ENCODE data around the gene SSC5D. TPM values are rescaled to one million over a fixed set of nuclear protein-coding genes. Genes with fewer than 3 reads are reported as not detected.

Gene SSC5D
- total RNA-seq, 2 experiments from 2014 or later, result 0.32 to 0.34 TPM

DNA sequence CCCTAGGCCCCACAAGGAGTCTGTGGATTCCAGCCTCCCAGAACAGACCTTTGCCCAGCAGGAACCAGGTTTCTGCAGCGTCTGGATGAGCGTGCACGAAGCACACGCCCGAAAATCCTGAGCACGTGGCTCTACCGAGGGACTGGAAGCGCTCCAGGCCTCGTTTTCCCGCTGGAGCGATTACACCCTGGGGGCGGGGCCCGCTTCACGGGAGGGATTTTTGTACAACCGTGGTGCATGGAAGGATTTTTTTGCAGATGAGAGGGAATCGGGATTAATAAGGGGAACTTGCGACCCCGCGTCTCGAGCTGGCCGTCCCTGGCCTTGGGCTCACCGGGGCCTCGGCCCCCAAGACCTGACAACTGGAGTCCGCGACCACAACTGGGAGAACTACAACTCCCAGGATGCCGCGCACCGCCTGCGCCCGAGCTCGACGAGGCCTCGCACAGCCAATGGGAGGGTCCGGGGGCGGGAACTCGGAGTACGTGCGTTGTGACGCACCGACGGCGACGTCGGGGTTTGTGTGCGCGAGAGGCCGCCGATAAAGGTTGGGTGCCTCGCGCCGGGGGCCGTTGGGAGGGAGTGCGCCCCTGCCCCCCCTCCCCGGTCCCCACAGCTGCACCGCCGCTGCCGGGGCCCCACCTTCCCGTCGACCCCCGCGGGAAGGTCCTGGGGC, 12.0 kb upstream of the SSC5D start, which contains the start of gene ZNF628:
ZNF628 (plus strand) TSS at position 518 of the 676 bp plus-strand sequence. CDS start 3,294 bp downstream, outside the sequence.
- Mint-ChIP-seq H3K27ac (peak within 1 kb of the TSS; percentile 88), H3K4me3 (peak within 1 kb of the TSS; percentile 84), H3K27me3 (no peaks in the 10 kb centered on the region), H3K9me3 (ENCODE audit: low read depth) (no peaks in the 10 kb centered on the region), H3K36me3 (ENCODE audit: low read depth) (peaks cover 5% of the 10 kb centered on the region), H3K4me1 (peaks cover 32% of the 10 kb centered on the region)
- peak; percentile 99 for DNase-seq
- ATAC-seq, result peak; percentile 96
- intact Hi-C loops (cut with DNase I, micrococcal nuclease), result loop anchor here (1.0 to 2.0 kb wide), 20 partner anchors 15 to 1012 kb away; partner anchors contain the start of genes EPN1 (in 1 of the 2), FIZ1 (in 1 of the 2), HSPBP1 (in 1 of the 2) and ISOC2 (in 1 of the 2)
- ChIA-PET POLR2A (interaction anchor here (0.5 to 1.6 kb wide), 6 partner anchors 9 to 359 kb away, joined by 3 to 9 read pairs (median 4); partner anchors contain the start of genes ISOC2, NAT14, PPP1R12C and U2AF2), CTCF (interaction anchor here (0.6 to 3.0 kb wide), 11 partner anchors 9 to 1028 kb away, joined by 3 to 18 read pairs (median 4); partner anchors contain the start of genes HSPBP1 and RDH13)

DNA sequence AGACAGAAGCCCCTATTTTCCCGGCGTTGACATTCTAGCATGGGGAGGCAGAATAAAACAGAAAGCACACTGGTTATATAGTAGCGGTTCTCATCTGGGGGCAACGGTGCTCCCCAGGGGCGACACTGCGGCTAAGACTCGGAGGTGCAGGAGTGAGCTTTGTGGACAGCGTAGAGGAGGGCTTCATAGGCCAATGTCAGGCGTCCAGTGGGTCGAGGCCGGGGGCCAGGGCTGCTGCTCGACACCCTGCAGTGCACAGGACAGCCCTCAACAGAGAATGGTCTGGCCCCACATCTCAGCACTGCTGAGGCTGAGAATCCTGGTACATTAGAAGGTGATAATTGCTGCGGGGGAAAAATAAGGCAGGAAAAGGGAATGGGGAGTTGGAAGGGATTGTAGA, 10.3 kb upstream of the SSC5D start:
- ChIA-PET CTCF (interaction anchor here (3.0 kb wide), 1 partner anchor 10 kb away, joined by 18 read pairs; no protein-coding TSS in a partner anchor), POLR2A (no interaction called here)
- H3K4me3 Mint-ChIP-seq, result peak overlapping the region; percentile 84
- H3K4me1 Mint-ChIP-seq, result peaks cover 32% of the 10 kb centered on the region
- peak overlapping the region; percentile 25 for H3K27ac Mint-ChIP-seq
- no peak for ATAC-seq
- DNase-seq, result no peak
- H3K36me3 Mint-ChIP-seq (ENCODE audit: low read depth), result peaks cover 5% of the 10 kb centered on the region
- intact Hi-C loops (cut with DNase I, micrococcal nuclease), result loop anchor here in 1 of 2 experiments (2.0 kb wide), 3 partner anchors 103 to 663 kb away; partner anchors contain the start of genes ZNF444, ZNF579 and ZNF787
- H3K9me3 Mint-ChIP-seq (ENCODE audit: low read depth), result no peaks in the 10 kb centered on the region
- H3K27me3 Mint-ChIP-seq, result no peaks in the 10 kb centered on the region

DNA sequence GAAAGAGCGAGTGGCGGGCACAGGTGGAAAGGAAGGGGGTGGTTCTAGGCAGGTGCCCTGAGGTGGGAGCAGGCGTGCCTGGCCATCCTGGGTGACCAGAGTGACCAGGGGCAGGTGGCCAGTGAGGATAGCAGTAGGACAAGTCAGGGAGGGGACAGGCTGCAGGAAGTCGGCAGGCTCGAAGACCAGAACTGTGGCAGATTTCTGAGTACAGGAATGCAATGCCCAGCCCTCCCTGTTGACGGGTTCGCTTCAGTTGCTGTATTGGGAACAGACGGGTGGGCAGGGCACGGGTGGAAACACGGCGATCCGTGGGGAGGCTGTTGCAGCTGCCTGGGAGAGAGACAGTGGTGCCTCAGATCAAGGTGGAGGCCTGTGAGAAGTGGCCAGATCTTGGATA, 9.9 kb upstream of the SSC5D start:
- H3K4me1 Mint-ChIP-seq, result peaks cover 32% of the 10 kb centered on the region
- H3K36me3 Mint-ChIP-seq (ENCODE audit: low read depth), result peaks cover 5% of the 10 kb centered on the region
- ATAC-seq (no peak), DNase-seq (no peak)
- POLR2A ChIA-PET, result no interaction called here
- H3K4me3 Mint-ChIP-seq, result peak overlapping the region; percentile 84
- no peaks in the 10 kb centered on the region for H3K27me3 Mint-ChIP-seq
- CTCF ChIA-PET, result interaction anchor here (1.3 to 3.0 kb wide), 2 partner anchors 11 to 25 kb away, joined by 4 to 18 read pairs; no protein-coding TSS in a partner anchor
- H3K27ac Mint-ChIP-seq, result no peak overlapping the region
- intact Hi-C loops (cut with DNase I, micrococcal nuclease), result no loop called here
- no peaks in the 10 kb centered on the region for H3K9me3 Mint-ChIP-seq (ENCODE audit: low read depth)

DNA sequence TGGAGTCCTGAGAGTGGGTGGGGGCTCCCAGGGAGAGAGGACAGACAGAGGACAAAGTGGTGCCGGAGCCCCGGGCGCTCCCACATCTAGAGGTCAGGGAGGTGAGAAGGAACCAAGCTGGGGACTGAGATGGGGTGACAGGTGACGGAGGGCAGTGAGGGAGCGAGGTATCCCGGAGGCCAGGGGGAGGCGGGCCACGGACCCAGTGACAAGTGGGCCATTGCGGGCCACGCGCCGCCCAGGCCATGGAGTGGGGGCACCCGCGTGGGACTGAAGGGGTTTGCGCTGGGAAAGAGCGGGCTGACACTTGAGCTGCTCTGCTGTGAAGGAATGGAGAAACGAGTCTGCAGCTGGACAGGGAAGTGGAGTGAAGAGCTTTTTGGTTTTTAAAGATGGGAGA, 9.2 kb upstream of the SSC5D start:
- H3K9me3 Mint-ChIP-seq (ENCODE audit: low read depth), result no peaks in the 10 kb centered on the region
- ATAC-seq, result no peak
- H3K4me1 Mint-ChIP-seq, result peaks cover 32% of the 10 kb centered on the region
- CTCF ChIA-PET, result interaction anchor here (1.3 kb wide), 1 partner anchor 25 kb away, joined by 4 read pairs; no protein-coding TSS in a partner anchor
- no peaks in the 10 kb centered on the region for H3K27me3 Mint-ChIP-seq
- H3K36me3 Mint-ChIP-seq (ENCODE audit: low read depth), result peaks cover 5% of the 10 kb centered on the region
- no peak for DNase-seq
- peak overlapping the region; percentile 84 for H3K4me3 Mint-ChIP-seq
- H3K27ac Mint-ChIP-seq, result no peak overlapping the region
- intact Hi-C loops (cut with DNase I, micrococcal nuclease), result no loop called here
- POLR2A ChIA-PET, result no interaction called here

DNA sequence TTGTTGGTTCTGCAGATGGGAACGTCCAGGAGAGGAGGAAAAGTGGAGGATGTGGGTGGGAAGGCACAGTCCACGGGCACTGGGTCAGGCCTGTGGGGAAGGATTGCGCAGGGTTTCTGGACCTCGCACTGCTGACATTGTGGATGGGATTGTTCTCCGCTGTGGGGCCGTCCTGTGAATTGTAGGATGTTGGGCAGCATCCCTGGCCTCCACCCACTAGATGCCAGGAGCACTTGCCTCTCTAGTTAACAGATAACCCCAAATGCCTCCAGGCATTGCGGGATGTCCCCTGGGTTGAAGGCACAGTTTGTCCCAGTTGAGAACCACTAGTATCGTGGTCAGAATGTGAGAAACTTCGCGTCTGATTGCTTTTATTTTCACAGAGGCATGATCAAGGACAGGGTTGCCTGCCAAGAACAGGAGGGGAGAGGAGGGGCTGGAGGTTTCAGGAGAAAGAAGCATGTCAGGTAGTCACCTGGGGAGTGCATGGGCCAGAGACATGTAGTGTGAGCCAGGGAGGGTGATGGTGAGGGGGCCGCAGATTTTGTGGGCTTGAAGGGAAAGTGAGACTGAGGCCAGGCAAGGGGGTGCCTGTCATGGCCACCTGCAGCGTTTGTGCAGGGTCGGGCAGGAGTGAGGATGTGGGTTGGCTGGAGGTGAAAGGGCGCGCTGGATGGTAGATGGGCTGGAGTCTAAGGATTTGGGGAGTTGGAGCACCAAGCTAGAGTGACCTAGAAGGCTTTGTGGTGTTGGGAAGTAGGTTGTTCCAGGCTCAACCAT, 8.6 kb upstream of the SSC5D start:
- no peak for DNase-seq
- H3K4me3 Mint-ChIP-seq, result no peak overlapping the region
- H3K36me3 Mint-ChIP-seq (ENCODE audit: low read depth), result peaks cover 5% of the 10 kb centered on the region
- no peaks in the 10 kb centered on the region for H3K27me3 Mint-ChIP-seq
- H3K27ac Mint-ChIP-seq, result peak overlapping the region; percentile 51
- intact Hi-C loops (cut with DNase I, micrococcal nuclease), result no loop called here
- CTCF ChIA-PET, result interaction anchor here (0.7 to 1.3 kb wide), 2 partner anchors 24 to 119 kb away, joined by 3 to 4 read pairs; no protein-coding TSS in a partner anchor
- H3K4me1 Mint-ChIP-seq, result peaks cover 35% of the 10 kb centered on the region
- H3K9me3 Mint-ChIP-seq (ENCODE audit: low read depth), result no peaks in the 10 kb centered on the region
- POLR2A ChIA-PET, result no interaction called here
- ATAC-seq, result no peak

DNA sequence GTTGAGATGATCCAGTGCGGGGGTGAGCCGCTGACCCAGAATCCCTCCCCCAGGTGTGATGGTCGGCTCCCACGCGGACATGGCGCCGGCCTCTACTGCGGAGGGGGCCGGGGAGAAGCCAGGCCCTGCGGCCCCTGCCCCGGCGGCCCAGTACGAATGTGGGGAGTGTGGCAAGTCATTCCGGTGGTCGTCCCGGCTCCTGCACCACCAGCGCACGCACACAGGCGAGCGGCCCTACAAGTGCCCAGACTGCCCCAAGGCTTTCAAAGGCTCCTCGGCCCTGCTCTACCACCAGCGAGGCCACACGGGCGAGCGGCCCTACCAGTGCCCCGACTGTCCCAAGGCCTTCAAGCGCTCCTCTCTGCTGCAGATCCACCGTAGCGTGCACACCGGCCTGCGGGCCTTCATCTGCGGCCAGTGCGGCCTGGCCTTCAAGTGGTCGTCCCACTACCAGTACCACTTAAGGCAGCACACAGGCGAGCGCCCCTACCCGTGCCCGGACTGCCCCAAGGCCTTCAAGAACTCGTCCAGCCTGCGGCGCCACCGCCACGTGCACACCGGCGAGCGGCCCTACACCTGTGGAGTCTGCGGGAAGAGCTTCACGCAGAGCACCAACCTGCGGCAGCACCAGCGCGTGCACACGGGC, 7.0 kb upstream of the SSC5D start:
- no peak for ATAC-seq
- no peaks in the 10 kb centered on the region for H3K9me3 Mint-ChIP-seq (ENCODE audit: low read depth)
- ChIA-PET POLR2A (interaction anchor here (1.0 kb wide), 1 partner anchor 19 kb away, joined by 4 read pairs; no protein-coding TSS in a partner anchor), CTCF (no interaction called here)
- intact Hi-C loops (cut with DNase I, micrococcal nuclease), result no loop called here
- no peaks in the 10 kb centered on the region for H3K27me3 Mint-ChIP-seq
- DNase-seq, result no peak
- H3K4me3 Mint-ChIP-seq, result no peak overlapping the region
- no peak overlapping the region for H3K27ac Mint-ChIP-seq
- H3K4me1 Mint-ChIP-seq, result peaks cover 33% of the 10 kb centered on the region
- H3K36me3 Mint-ChIP-seq (ENCODE audit: low read depth), result peaks cover 5% of the 10 kb centered on the region

DNA sequence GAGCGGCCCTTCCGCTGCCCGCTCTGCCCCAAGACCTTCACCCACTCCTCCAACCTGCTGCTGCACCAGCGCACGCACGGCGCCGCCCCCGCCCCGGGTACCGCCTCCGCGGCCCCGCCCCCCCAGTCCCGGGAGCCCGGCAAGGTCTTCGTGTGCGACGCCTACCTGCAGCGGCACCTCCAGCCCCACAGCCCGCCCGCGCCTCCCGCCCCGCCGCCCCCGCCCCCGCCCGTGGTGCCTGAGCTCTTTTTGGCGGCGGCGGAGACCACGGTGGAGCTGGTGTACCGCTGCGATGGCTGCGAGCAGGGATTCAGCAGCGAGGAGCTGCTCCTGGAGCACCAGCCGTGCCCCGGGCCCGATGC, 6.5 kb upstream of the SSC5D start:
- no peak overlapping the region for H3K4me3 Mint-ChIP-seq
- intact Hi-C loops (cut with DNase I, micrococcal nuclease), result no loop called here
- H3K27ac Mint-ChIP-seq, result no peak overlapping the region
- POLR2A ChIA-PET, result interaction anchor here (1.0 kb wide), 1 partner anchor 20 kb away, joined by 4 read pairs; no protein-coding TSS in a partner anchor
- CTCF ChIA-PET, result no interaction called here
- peaks cover 33% of the 10 kb centered on the region for H3K4me1 Mint-ChIP-seq
- H3K9me3 Mint-ChIP-seq (ENCODE audit: low read depth), result no peaks in the 10 kb centered on the region
- no peak for ATAC-seq
- H3K27me3 Mint-ChIP-seq, result no peaks in the 10 kb centered on the region
- DNase-seq, result no peak
- peaks cover 5% of the 10 kb centered on the region for H3K36me3 Mint-ChIP-seq (ENCODE audit: low read depth)

DNA sequence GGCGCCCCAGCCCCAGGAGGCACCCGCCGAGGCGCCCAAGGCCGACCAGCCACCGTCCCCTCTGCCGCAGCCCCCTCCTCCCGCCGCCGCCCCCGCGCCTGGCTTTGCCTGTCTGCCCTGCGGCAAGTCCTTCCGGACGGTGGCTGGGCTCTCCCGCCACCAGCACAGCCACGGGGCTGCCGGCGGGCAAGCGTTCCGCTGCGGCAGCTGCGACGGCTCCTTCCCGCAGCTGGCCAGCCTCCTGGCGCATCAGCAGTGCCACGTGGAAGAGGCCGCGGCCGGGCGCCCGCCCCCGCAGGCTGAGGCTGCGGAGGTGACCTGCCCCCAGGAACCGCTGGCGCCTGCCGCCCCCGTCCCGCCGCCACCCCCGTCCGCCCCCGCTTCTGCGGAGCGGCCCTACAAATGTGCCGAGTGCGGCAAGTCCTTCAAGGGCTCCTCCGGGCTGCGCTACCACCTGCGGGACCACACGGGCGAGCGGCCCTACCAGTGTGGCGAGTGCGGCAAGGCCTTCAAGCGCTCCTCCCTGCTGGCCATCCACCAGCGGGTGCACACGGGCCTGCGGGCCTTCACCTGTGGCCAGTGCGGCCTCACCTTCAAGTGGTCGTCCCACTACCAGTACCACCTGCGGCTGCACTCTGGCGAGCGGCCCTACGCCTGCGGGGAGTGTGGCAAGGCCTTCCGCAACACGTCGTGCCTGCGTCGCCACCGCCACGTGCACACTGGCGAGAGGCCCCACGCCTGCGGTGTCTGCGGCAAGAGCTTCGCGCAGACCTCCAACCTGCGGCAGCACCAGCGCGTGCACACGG, 5.9 kb upstream of the SSC5D start:
- Mint-ChIP-seq H3K36me3 (ENCODE audit: low read depth) (peaks cover 5% of the 10 kb centered on the region), H3K4me1 (peaks cover 37% of the 10 kb centered on the region), H3K9me3 (ENCODE audit: low read depth) (no peaks in the 10 kb centered on the region), H3K27me3 (no peaks in the 10 kb centered on the region), H3K4me3 (no peak overlapping the region), H3K27ac (no peak overlapping the region)
- ChIA-PET CTCF (no interaction called here), POLR2A (interaction anchor here (1.0 kb wide), 1 partner anchor 20 kb away, joined by 4 read pairs; no protein-coding TSS in a partner anchor)
- ATAC-seq, result no peak
- no peak for DNase-seq
- intact Hi-C loops (cut with DNase I, micrococcal nuclease), result no loop called here

DNA sequence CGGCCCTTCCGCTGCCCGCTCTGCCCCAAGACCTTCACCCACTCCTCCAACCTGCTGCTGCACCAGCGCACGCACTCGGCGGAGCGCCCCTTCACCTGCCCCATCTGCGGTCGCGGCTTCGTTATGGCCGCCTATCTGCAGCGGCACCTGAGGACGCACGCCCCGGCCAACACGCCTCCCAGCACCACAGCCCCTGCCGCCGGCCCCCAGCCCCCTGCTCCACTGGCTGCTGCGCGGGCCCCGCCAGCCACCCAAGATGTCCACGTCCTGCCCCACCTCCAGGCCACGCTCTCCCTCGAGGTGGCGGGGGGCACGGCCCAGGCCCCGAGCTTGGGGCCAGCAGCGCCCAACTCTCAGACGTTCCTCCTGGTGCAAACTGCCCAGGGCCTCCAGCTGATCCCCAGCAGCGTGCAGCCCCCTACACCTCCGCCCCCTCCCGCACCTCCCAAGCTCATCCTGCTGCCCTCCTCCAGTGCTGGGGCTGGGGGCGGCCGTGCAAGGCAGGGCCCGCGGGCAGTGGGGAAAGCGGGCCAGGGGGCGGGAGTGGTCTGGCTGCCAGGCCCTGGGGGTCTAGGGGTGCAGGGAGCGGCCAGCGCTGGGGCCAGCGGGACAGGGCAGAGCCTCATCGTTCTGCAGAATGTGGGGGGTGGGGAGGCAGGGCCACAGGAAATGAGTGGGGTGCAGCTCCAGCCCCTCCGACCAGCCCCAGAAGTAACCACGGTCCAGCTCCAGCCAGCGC, 5.1 kb upstream of the SSC5D start:
- peaks cover 5% of the 10 kb centered on the region for H3K36me3 Mint-ChIP-seq (ENCODE audit: low read depth)
- POLR2A ChIA-PET, result interaction anchor here (0.6 kb wide), 1 partner anchor 32 kb away, joined by 4 read pairs; no protein-coding TSS in a partner anchor
- H3K4me3 Mint-ChIP-seq, result no peak overlapping the region
- H3K9me3 Mint-ChIP-seq (ENCODE audit: low read depth), result no peaks in the 10 kb centered on the region
- CTCF ChIA-PET, result no interaction called here
- intact Hi-C loops (cut with DNase I, micrococcal nuclease), result no loop called here
- peaks cover 36% of the 10 kb centered on the region for H3K4me1 Mint-ChIP-seq
- DNase-seq (no peak), ATAC-seq (no peak)
- no peaks in the 10 kb centered on the region for H3K27me3 Mint-ChIP-seq
- H3K27ac Mint-ChIP-seq, result no peak overlapping the region
